GM12892 (cell line): ENCODE data around the gene DOCK9.

Experiments used
- POLR2A ChIP-seq: IDR thresholded peaks from 2 replicates; pipeline ENCODE4 v1.6.1; 2011; ENCODE audit warnings: low read depth, low read length, control low read depth
- POLR2AphosphoS5 ChIP-seq: IDR thresholded peaks from 2 replicates; pipeline ENCODE4 v1.6.1; 2011; ENCODE audit warnings: low read depth, low read length, control low read depth
- TAF1 ChIP-seq: IDR thresholded peaks from 2 replicates; pipeline ENCODE4 v1.6.1; 2011; ENCODE audit warnings: low read depth, mild to moderate bottlenecking, control low read depth, low read length, borderline replicate concordance

DNA sequence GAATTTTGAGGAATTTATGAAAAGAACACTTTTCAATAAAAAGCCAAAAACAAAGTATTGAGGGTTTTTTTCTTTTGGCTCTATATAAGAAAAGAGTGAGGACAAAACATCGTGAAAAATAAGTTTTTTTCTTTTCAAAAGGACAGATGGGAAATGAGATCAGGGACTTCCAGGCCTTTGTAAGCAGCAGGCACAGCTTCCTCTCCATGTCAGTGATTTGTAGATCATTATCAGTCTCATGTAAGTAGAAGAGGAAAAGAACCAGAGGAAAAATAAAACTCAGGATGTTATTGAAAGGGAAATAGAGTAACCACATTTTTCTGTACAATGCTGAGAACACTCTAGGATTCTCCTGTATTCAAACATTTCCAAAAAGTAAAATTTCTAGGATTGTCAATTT, 29.9 kb downstream of the DOCK9 start:
- TF ChIP-seq TAF1 = no peak
- TF ChIP-seq POLR2AphosphoS5 = no peak
- no peak for TF ChIP-seq POLR2A
